Lower leg skin (tissue), 4 donors: ENCODE data around the gene RAP1GAP2. TPM values are rescaled to one million over a fixed set of nuclear protein-coding genes. Genes with fewer than 3 reads are reported as not detected.

ENCODE experiments used
- DNase-seq, 2 donors: peaks; one replicate each; pipeline ENCODE4 v3.0.0-alpha.2; 2019; ENCODE audit warnings: low spot score in 2 of 2
- H3K4me3 ChIP-seq: fragments of 200-600 bp; sonication (generic); 2 replicates; pipeline ENCODE4 v1.5.1; 2017; ENCODE audit warnings: mild to moderate bottlenecking, low read depth; ENCODE audit not compliant: poor library complexity, severe bottlenecking
- POLR2A ChIP-seq, 2 donors: fragments of 450-650 bp; IDR thresholded peaks; one replicate each; pipeline ENCODE4 v1.6.1; 2016 to 2017; ENCODE audit warnings: antibody characterized with exemption in 2 of 2, mild to moderate bottlenecking in 1 of 2, moderate library complexity in 1 of 2
- WGBS, 2 donors: methylation state at CpG; one replicate each; pipeline ENCODE4 v1.1.5; 2018; 5-methylcytosine and 5-hydroxymethylcytosine counted together
- intact Hi-C: fragments of 100-400 bp; cut with DNase I; formaldehyde crosslinking; loops from one replicate; pipeline ENCODE4 v1.15.0; 2023; ENCODE audit warnings: low total_unique reads
- total RNA-seq, 4 donors: library from RNA; depleted of rRNA; stranded (reverse); fragments of >200 nt; gene quantifications; one replicate each; pipeline ENCODE4 v1.1.0, GENCODE V29; 2016
- TF ChIP-seq, protein P1 (sequence below), 3 donors: fragments of 450-650 bp; IDR thresholded peaks; one replicate each; pipeline ENCODE4 v1.5.1; 2016; ENCODE audit warnings: antibody characterized with exemption in 3 of 3, mild to moderate bottlenecking in 3 of 3, moderate library complexity in 2 of 3

RAP1GAP2 gene
- total RNA-seq, 4 donors from 2014 or later, result 9.2 to 15.3 (median 12.8) TPM

DNA sequence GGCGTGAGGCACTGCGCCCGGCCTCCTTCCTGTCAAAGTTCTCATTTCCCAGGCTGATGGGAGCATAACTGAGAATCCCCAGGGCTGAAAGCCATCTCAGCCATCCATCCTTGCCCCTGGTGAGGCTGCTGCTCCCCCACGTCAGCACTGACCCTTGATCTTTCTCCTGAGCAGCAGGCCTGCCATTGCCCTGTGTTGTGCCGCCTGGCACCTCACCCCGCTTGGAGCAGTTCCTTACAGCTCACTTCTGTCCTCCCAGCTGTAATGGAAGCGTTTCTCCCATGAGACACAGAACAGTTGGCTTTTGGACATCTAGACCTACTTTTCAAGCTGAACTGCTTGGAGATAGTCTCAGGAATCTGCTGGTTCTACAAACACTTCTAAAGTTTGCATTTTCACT lies 215.7 kb downstream of the RAP1GAP2 start:
- 91 to 94% methylated on average over 7 of the region's 7 CpGs for WGBS, 2 donors
- intact Hi-C loops, result no loop called here
- TF ChIP-seq, protein P1, sequence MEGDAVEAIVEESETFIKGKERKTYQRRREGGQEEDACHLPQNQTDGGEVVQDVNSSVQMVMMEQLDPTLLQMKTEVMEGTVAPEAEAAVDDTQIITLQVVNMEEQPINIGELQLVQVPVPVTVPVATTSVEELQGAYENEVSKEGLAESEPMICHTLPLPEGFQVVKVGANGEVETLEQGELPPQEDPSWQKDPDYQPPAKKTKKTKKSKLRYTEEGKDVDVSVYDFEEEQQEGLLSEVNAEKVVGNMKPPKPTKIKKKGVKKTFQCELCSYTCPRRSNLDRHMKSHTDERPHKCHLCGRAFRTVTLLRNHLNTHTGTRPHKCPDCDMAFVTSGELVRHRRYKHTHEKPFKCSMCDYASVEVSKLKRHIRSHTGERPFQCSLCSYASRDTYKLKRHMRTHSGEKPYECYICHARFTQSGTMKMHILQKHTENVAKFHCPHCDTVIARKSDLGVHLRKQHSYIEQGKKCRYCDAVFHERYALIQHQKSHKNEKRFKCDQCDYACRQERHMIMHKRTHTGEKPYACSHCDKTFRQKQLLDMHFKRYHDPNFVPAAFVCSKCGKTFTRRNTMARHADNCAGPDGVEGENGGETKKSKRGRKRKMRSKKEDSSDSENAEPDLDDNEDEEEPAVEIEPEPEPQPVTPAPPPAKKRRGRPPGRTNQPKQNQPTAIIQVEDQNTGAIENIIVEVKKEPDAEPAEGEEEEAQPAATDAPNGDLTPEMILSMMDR (IDR thresholded peaks at IDR 0.05), result no peak
- TF ChIP-seq POLR2A (IDR thresholded peaks at IDR 0.05), result no peak
- no peak overlapping the region for H3K4me3 ChIP-seq
- no peak for DNase-seq

DNA sequence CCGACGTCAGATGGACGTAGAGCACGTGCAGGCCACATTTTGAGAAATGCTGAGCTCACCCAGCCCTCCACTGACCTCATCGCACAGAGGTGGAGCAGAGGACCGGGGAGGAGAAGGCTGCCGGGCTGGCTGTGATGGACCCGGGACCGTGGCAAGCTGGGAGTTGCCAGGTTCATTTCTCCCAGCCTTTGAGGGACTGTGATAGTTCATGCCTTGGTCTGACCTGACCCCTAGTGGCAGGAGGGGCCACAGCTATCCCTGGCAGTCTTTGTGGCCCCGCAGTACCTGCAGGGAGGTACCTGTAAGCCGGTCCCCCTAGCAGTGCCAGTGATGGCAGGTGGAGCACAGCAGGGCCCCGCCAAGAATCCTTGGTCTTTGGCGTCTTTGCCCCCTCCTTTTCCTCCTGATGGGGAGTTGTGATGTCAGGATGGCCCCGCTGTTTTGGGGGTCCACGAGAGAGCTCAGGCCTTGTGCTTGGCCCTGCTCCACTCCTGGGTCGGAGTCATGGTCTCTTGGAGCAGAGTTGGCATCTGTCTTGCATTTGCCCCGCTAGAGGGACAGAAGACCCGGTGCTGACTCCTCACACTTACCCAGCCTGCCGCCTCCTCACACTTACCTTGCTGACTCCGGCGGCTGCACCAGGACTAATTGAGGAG lies 216.8 kb downstream of the RAP1GAP2 start:
- TF ChIP-seq POLR2A (IDR thresholded peaks at IDR 0.05), result no peak
- TF ChIP-seq, protein P1 (IDR thresholded peaks at IDR 0.05), result peak in 1 of 3 donors; percentile 71
- intact Hi-C loops, result no loop called here
- H3K4me3 ChIP-seq, result no peak overlapping the region
- DNase-seq, result no peak
- 59 to 63% methylated on average over 21 of the region's 21 CpGs for WGBS, 2 donors

DNA sequence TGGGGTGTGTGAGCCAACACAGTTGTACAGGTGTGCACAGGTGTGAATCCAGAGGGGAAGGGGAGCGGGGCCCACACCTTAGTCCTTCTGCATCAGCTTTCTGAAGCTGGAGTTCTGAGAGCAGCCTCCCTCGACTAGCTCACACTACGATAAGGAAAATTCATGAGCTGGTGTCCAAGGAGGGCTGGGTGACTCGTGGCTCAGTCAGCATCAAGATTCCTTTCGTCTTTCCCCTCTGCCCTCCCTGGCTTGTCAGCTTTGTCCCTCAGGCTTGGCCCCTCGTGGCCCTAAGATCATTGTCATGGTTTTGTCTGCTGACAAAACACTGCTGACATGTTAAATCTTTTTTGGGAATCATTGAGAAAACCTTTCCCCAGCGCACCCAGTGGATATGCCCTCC lies 219.7 kb downstream of the RAP1GAP2 start:
- no peak for TF ChIP-seq POLR2A (IDR thresholded peaks at IDR 0.05)
- TF ChIP-seq, protein P1 (IDR thresholded peaks at IDR 0.05), result no peak
- intact Hi-C loops, result loop anchor here (5.0 kb wide), 1 partner anchor 239 kb away; no protein-coding TSS in a partner anchor
- no peak for DNase-seq
- H3K4me3 ChIP-seq, result no peak overlapping the region
- 81 to 85% methylated on average over 7 of the region's 7 CpGs for WGBS, 2 donors

DNA sequence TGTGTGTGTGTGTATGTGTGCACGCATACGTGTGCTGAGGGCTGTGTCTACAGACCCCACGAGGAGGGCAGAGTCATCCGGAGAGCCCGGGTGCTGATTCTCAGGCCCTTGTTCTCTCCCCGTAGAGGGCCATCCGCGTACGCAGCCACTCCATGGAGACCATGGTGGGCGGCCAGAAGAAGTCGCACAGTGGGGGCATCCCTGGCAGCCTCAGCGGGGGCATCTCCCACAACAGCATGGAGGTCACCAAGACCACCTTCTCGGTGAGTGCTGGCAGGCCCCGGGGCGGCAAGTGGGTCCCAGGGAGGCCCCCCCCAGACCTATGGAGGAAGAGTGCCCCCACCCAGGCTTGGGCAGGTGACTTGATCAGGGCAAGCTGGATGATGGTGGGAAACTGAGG lies 221.7 kb downstream of the RAP1GAP2 start:
- TF ChIP-seq, protein P1 (IDR thresholded peaks at IDR 0.05), result no peak
- no peak for TF ChIP-seq POLR2A (IDR thresholded peaks at IDR 0.05)
- intact Hi-C loops, result loop anchor here (5.0 kb wide), 1 partner anchor 241 kb away; no protein-coding TSS in a partner anchor
- no peak for DNase-seq
- WGBS, 2 donors, result 95% methylated on average over 13 to 14 of the region's 15 CpGs
- no peak overlapping the region for H3K4me3 ChIP-seq

DNA sequence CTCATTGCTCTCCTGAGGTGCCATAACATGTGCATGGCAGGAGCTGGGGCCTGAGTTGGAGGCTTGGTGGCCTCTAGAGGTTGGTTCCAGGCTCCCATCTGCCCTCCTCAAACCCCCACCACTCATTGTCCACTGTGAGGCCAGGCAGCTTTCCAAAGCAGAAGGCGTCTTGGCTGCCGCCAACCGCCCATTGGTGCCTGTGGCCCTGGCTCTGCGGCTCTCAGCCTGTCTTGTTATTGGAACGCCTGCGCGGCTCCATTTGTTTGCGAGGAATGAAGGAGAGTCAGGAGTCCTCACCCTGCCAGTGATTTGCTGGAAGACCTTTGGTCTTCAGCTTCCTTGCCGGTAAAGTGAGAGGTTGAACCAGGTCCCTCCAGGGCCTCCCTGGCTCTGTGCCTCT lies 223.5 kb downstream of the RAP1GAP2 start:
- DNase-seq, result no peak
- intact Hi-C loops, result loop anchor here (5.0 kb wide), 1 partner anchor 242 kb away; no protein-coding TSS in a partner anchor
- WGBS, 2 donors, result 85% methylated on average over 8 of the region's 9 CpGs
- no peak overlapping the region for H3K4me3 ChIP-seq
- no peak for TF ChIP-seq POLR2A (IDR thresholded peaks at IDR 0.05)

DNA sequence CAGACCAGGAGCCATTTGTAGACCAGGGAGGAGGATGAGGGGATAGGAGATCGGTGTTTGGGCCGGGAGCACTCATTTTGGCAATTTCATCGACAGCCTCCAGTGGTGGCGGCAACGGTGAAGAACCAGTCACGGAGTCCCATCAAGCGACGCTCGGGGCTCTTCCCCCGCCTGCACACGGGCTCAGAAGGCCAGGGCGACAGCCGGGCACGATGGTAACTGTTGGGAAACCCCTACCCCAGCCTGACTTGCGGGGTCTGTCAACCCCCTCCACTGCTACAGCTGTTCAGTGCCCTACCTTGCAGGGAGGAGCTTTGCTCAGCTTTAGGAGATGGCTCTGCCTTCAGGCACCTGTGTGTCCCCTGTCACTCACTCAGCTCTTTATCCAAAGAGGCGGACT lies 224.1 kb downstream of the RAP1GAP2 start:
- no peak for DNase-seq
- TF ChIP-seq, protein P1 (IDR thresholded peaks at IDR 0.05), result no peak
- no peak for TF ChIP-seq POLR2A (IDR thresholded peaks at IDR 0.05)
- no peak overlapping the region for H3K4me3 ChIP-seq
- 95 to 96% methylated on average over 15 to 16 of the region's 16 CpGs for WGBS, 2 donors
- intact Hi-C loops, result no loop called here
